NCI-H82 treated with DMSO at 0.1 percent for 48 hours (cell line): ENCODE measurements around the gene CACNA2D3.
"Not testable (repeated sequence)": the region's sequence is repeated elsewhere in the genome, so short reads cannot be mapped to it uniquely, and the experiment has no call there.

ENCODE experiments used
- DNase-seq: peaks from one replicate; lab custom pipeline; 2025; ENCODE audit not compliant: unreplicated experiment; lab: John Stamatoyannopoulos, UW

Gene CACNA2D3

GRCh38 chr3:54122324-54123002 lies at the start of gene CACNA2D3:
CACNA2D3 (plus strand) TSS chr3:54122552.
- no peak for DNase-seq

- DNase-seq = no peak
Measured at GRCh38 chr3:54073386-54073785, 49.0 kb upstream of the CACNA2D3 start.

- no peak for DNase-seq
Measured at GRCh38 chr3:54079314-54079713, 43.0 kb upstream of the CACNA2D3 start.

DNA sequence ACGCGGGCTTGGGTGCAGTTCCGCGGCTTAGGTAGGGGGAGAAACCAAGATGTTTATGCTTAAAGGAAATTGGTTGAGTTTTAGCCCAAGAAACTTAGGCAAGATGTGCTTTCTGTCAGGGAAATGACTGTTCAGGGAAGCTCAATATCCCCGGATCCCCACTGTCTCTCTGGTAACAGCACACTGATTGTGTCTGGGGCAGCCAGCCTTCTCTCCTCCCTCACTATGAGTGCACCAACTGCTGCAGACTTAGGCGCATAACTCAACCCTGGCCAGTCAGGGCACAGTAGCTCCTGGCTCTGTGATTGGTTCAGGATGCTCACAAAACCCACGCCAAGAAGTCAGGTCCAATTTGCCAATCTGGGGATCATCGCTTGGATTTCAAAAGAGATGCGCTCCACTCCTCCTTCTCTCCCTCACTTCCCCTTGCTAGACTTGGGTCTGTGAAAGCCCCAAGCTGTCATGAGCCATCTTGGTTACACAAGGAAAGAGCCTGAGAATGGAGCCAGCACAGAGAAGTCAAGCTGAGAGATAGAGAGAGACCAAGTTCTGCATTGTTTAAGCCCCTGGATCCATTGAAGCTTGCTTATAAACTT lies 42.5 kb upstream of the CACNA2D3 start:
- DNase-seq = no peak

DNA sequence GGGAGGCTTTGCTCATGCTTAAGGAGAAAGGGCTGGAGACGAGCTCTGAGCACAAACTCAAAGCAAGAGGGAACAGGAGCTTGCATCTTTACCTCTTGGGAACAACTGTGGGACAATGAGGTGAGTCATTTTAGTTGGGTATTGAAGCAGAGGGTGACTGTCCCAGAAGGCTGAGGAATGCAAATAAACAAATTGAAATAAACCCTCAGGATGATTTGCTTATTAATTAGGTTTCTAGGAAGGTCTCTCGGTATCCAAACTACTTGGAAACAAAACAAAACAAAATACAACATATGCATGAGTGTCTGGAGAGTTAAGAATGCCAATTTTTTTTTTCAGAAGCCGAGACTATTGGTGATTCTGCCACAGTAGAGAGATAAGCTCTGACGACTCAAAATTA lies 38.4 kb upstream of the CACNA2D3 start:
- DNase-seq = no peak

- DNase-seq = no peak
Measured at GRCh38 chr3:54085936-54086335, 36.4 kb upstream of the CACNA2D3 start.

GRCh38 chr3:54086652-54087405 lies 35.5 kb upstream of the CACNA2D3 start:
- DNase-seq = no peak

- DNase-seq = no peak
Measured at GRCh38 chr3:54087581-54088410, 34.6 kb upstream of the CACNA2D3 start.

DNA sequence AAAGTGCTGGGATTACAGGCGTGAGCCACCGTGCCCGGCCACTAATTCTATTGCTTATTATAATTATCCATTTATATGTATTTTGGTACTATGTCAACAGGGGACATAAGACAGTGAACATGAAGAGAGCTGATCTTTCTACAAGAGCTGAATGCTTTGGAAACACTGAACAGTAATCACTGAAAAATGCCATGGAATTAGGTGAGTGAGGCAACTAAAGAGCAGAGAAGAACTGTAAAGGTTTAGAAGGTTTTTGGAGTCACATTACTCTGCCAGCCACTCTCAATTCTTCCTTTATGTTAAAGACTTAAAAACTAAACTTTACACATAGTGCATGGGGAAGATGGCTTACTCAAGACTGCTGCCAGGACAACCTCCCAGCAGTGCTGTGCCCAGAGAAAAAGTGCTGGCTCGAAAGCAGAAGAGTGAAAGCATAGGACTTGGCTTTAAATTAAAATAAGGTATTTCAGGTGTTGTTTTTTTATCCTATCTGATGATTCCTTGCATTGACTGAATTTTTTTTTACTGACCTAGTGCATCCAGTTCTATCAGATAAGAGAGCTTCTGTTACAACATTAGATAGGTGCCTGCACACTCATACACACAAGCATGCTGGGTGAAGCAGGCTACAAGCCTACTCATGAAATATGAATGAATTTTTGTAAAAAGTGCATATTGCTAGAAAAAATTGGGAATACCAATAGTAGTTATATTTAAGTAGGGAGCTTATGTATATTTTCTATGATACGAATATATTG lies 28.7 kb upstream of the CACNA2D3 start:
- DNase-seq = no peak

- DNase-seq = no peak
Measured at GRCh38 chr3:54094926-54095325, 27.4 kb upstream of the CACNA2D3 start.

DNA sequence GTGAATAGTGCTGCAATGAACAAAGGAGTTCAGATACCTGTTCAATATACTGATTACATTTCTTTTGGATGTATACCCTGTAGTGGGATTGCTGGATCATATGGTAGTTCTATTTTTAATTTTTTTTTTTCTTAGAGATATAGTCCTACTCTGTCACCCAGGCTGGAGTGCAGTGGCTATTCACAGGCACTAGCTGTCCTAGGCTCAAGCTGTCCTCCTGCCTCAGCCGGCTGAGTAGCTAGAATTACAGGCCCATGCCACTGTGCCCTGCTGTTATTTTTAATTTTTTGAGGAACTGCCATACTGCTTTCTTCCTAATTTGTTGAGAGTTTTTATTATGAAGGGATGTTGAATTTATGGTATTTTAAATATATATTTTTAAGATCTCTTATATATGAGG lies 23.0 kb upstream of the CACNA2D3 start:
- no peak for DNase-seq

GRCh38 chr3:54104084-54104483 lies 18.3 kb upstream of the CACNA2D3 start:
- no peak for DNase-seq

DNA sequence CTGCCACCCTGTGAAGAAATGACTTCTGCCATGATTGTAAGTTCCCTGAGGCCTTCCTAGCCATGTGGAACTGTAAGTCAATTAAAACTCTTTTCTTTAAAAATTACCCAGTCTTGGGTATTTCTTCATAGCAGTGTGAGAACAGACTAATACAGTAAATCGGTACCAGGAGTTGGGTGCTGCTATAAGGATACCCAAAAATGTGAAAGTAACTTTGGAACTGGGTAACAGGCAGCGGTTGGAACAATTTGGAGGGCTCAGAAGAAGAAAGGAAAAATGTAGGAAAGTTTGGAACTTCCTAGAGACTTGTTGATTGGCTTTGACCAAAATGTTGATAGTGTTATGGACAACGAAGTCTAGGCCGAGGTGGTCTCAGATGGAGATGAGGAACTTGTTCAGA lies 6.2 kb upstream of the CACNA2D3 start:
- DNase-seq = not testable (repeated sequence)

GRCh38 chr3:54120657-54121413 lies 1.5 kb upstream of the CACNA2D3 start:
- DNase-seq = no peak

- DNase-seq = no peak
Measured at GRCh38 chr3:54121414-54122323, 683 bp upstream of the CACNA2D3 start.

GRCh38 chr3:54123003-54123775 lies 837 bp downstream of the CACNA2D3 start:
- DNase-seq = no peak

- no peak for DNase-seq
Measured at GRCh38 chr3:54123776-54124196, 1.4 kb downstream of the CACNA2D3 start.

- DNase-seq = no peak
Measured at GRCh38 chr3:54125300-54125699, 2.9 kb downstream of the CACNA2D3 start.
